ENCODE data around the gene GBP4.
"Not testable (repeated sequence)": the region's sequence is repeated elsewhere in the genome, so short reads cannot be mapped to it uniquely, and the experiment has no call there.

DNA sequence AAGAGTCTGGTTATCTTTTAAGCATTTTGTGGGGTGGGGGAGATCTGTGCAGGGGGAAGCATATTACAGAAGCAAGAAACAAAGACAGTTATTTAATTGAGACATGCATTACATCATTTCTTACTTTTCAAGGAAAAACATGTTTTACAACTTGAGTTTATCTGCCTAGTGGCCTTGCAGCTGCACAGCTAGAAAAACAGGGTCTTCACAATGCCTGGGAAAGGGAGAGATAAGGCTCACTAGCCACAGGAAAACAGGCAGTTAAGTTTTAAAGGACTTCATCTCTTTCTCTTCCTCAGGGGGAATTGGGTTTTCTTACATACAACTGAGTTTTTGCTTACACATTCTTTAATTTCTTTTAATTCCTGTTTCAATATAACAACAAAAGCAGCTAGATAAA, 21.1 kb upstream of the GBP4 start:
- TF ChIP-seq POLR2A (IDR thresholded peaks at IDR 0.05; ENCODE audit: low read depth, low read length); POLR2AphosphoS5 (IDR thresholded peaks at IDR 0.05; ENCODE audit: low read depth, low read length); TAF1 (IDR thresholded peaks at IDR 0.05; ENCODE audit: borderline replicate concordance, low read depth, low read length): not testable (repeated sequence)

Measured in GM12892 (cell line).